ENCODE data around the gene TYW1. TPM values are rescaled to one million over a fixed set of nuclear protein-coding genes. Genes with fewer than 3 reads are reported as not detected.
A peak's percentile ranks its signal among the peaks of the same experiment; 100 is the strongest.
"Not testable (repeated sequence)": the region's sequence is repeated elsewhere in the genome, so short reads cannot be mapped to it uniquely, and the experiment has no call there.

TYW1 gene
- total and polyA plus RNA-seq, 12 donors, result 9.7 to 45.4 (median 22.6) TPM

GRCh38 chr7:66994691-66995049 is 2.0 kb upstream of the TYW1 start:
- TF ChIP-seq POLR2A (IDR thresholded peaks at IDR 0.05) (peak; percentile 78 to 81), CTCF (IDR thresholded peaks at IDR 0.05) (peak in 3 of 6 experiments; percentile 12 to 40 (median 29))
- H3K9me3 ChIP-seq (replicated peaks in 1 of 3); H3K27me3 ChIP-seq; intact Hi-C loops (cut with DNase I): not testable (repeated sequence)
- H3K36me3 ChIP-seq (replicated peaks in 1 of 2), result peaks cover 0 to 39% of the 10 kb centered on the region in 2 donors
- peak overlapping the region; percentile 99 to 100 (median 100) for H3K27ac ChIP-seq
- peaks cover 9 to 22% of the 10 kb centered on the region in 2 donors for H3K4me1 ChIP-seq (replicated peaks in 1 of 2)
- peak; percentile 60 to 92 (median 81) for DNase-seq
- H3K4me3 ChIP-seq, result peak overlapping the region in 3 of 4 donors; percentile 78 to 87 (median 78)
- 0 to 2% (median 2%) methylated on average over 6 to 9 of the region's 9 CpGs for WGBS, 4 donors

- peak within 1 kb of the TSS; percentile 78 to 87 (median 84) for H3K4me3 ChIP-seq
- H3K27me3 ChIP-seq; H3K9me3 ChIP-seq (replicated peaks in 1 of 3); intact Hi-C loops (cut with DNase I): not testable (repeated sequence)
- peaks cover 9 to 22% of the 10 kb centered on the region in 2 donors for H3K4me1 ChIP-seq (replicated peaks in 1 of 2)
- peaks cover 0 to 39% of the 10 kb centered on the region in 2 donors for H3K36me3 ChIP-seq (replicated peaks in 1 of 2)
- WGBS, 4 donors, result 0 to 1% (median 0%) methylated on average over 11 to 59 of the region's 59 CpGs
- peak; percentile 94 to 99 (median 97) for DNase-seq
- TF ChIP-seq POLR2A (IDR thresholded peaks at IDR 0.05), result peak; percentile 99 to 100
- peak within 1 kb of the TSS; percentile 99 to 100 (median 100) for H3K27ac ChIP-seq
Measured at GRCh38 chr7:66995050-66995776, 1.4 kb upstream of the TYW1 start, which contains the start of gene SBDS. Gene SBDS, minus strand, starts transcription at chr7:66995586. Its CDS starts 169 bp downstream, at chr7:66995417.

GRCh38 chr7:67000601-67001258 is 4.1 kb downstream of the TYW1 start:
- DNase-seq; H3K9me3 ChIP-seq (replicated peaks in 1 of 3); H3K4me3 ChIP-seq; H3K36me3 ChIP-seq (replicated peaks in 1 of 2); H3K27me3 ChIP-seq; intact Hi-C loops (cut with DNase I): not testable (repeated sequence)
- TF ChIP-seq CTCF (IDR thresholded peaks at IDR 0.05), result peak in 4 of 6 experiments; percentile 10 to 53 (median 24)
- whole genome bisulfite sequencing, 4 donors, result 34 to 42% (median 36%) methylated on average over 3 to 4 of the region's 5 CpGs
- peaks cover 9 to 11% of the 10 kb centered on the region in 2 donors for H3K4me1 ChIP-seq (replicated peaks in 1 of 2)
- H3K27ac ChIP-seq, result peak overlapping the region in 1 of 5 donors; percentile 21

- H3K36me3 ChIP-seq (replicated peaks in 1 of 2); H3K27ac ChIP-seq; H3K4me3 ChIP-seq; intact Hi-C loops (cut with DNase I); DNase-seq; H3K4me1 ChIP-seq (replicated peaks in 1 of 2); H3K27me3 ChIP-seq; H3K9me3 ChIP-seq (replicated peaks in 1 of 3): not testable (repeated sequence)
- 95 to 100% (median 96%) methylated on average over 2 of the region's 2 CpGs for WGBS, 4 donors
Measured at GRCh38 chr7:67004145-67004544, 7.5 kb downstream of the TYW1 start.

GRCh38 chr7:67006965-67007364 is 10.3 kb downstream of the TYW1 start:
- Histone ChIP-seq H3K9me3 (replicated peaks in 1 of 3) (no peaks in the 10 kb centered on the region), H3K4me1 (replicated peaks in 1 of 2) (no peaks in the 10 kb centered on the region), H3K27ac (no peak overlapping the region), H3K36me3 (replicated peaks in 1 of 2) (peaks cover 0 to 19% of the 10 kb centered on the region in 2 donors), H3K27me3 (no peaks in the 10 kb centered on the region), H3K4me3 (no peak overlapping the region)
- 82 to 94% (median 88%) methylated on average over 2 of the region's 2 CpGs for WGBS, 4 donors
- TF ChIP-seq CTCF (IDR thresholded peaks at IDR 0.05), result no peak
- no peak for TF ChIP-seq POLR2A (IDR thresholded peaks at IDR 0.05)
- DNase-seq, result peak in 1 of 7 donors; percentile 28
- intact Hi-C loops (cut with DNase I), result no loop called here

All from adrenal gland (tissue), 12 donors.